ENCODE data around the gene BPIFB1.

GRCh38 chr20:33235696-33236095 lies 47.3 kb upstream of the BPIFB1 start, which contains the start of gene BPIFA1:
- TF ChIP-seq, protein P1, sequence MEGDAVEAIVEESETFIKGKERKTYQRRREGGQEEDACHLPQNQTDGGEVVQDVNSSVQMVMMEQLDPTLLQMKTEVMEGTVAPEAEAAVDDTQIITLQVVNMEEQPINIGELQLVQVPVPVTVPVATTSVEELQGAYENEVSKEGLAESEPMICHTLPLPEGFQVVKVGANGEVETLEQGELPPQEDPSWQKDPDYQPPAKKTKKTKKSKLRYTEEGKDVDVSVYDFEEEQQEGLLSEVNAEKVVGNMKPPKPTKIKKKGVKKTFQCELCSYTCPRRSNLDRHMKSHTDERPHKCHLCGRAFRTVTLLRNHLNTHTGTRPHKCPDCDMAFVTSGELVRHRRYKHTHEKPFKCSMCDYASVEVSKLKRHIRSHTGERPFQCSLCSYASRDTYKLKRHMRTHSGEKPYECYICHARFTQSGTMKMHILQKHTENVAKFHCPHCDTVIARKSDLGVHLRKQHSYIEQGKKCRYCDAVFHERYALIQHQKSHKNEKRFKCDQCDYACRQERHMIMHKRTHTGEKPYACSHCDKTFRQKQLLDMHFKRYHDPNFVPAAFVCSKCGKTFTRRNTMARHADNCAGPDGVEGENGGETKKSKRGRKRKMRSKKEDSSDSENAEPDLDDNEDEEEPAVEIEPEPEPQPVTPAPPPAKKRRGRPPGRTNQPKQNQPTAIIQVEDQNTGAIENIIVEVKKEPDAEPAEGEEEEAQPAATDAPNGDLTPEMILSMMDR (IDR thresholded peaks at IDR 0.05): no peak
- no peak for TF ChIP-seq TCF7L2 (IDR thresholded peaks at IDR 0.05; ENCODE audit: low read depth, low read length)
- TF ChIP-seq POLR2AphosphoS5 (IDR thresholded peaks at IDR 0.05; ENCODE audit: low read depth, low read length): no peak
- TF ChIP-seq SIN3A (IDR thresholded peaks at IDR 0.05; ENCODE audit: borderline replicate concordance, insufficient read depth, low read depth, low read length): no peak
- TF ChIP-seq, protein P2, sequence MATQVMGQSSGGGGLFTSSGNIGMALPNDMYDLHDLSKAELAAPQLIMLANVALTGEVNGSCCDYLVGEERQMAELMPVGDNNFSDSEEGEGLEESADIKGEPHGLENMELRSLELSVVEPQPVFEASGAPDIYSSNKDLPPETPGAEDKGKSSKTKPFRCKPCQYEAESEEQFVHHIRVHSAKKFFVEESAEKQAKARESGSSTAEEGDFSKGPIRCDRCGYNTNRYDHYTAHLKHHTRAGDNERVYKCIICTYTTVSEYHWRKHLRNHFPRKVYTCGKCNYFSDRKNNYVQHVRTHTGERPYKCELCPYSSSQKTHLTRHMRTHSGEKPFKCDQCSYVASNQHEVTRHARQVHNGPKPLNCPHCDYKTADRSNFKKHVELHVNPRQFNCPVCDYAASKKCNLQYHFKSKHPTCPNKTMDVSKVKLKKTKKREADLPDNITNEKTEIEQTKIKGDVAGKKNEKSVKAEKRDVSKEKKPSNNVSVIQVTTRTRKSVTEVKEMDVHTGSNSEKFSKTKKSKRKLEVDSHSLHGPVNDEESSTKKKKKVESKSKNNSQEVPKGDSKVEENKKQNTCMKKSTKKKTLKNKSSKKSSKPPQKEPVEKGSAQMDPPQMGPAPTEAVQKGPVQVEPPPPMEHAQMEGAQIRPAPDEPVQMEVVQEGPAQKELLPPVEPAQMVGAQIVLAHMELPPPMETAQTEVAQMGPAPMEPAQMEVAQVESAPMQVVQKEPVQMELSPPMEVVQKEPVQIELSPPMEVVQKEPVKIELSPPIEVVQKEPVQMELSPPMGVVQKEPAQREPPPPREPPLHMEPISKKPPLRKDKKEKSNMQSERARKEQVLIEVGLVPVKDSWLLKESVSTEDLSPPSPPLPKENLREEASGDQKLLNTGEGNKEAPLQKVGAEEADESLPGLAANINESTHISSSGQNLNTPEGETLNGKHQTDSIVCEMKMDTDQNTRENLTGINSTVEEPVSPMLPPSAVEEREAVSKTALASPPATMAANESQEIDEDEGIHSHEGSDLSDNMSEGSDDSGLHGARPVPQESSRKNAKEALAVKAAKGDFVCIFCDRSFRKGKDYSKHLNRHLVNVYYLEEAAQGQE (IDR thresholded peaks at IDR 0.05; ENCODE audit: insufficient read depth in 1 of 2, low read depth in 2 of 2, low read length in 1 of 2): no peak
